ENCODE measurements around the gene BBC3. TPM values are rescaled to one million over a fixed set of nuclear protein-coding genes. Genes with fewer than 3 reads are reported as not detected.

The BBC3 gene, protein sequence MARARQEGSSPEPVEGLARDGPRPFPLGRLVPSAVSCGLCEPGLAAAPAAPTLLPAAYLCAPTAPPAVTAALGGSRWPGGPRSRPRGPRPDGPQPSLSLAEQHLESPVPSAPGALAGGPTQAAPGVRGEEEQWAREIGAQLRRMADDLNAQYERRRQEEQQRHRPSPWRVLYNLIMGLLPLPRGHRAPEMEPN
- total RNA-seq = 16.8 and 33.0 TPM in 2 replicates

DNA sequence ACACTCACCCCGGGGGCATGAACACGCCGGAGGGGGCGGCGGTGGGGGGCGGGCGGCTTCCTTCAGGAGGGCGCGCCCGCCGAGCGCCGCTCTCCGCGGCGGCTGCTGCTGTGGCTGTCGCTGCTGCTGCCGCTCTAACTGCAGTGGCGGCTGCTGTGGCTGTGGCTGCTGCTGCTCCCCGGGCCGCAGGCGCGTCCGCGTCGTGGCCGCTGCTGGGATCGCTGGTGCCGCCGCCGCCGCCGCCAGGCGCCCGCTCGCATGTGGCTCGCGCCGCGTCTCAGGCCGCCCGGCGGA is at the start of gene BBC3:
Gene BBC3 (minus strand): TSS at position 279 of the 294 bp plus-strand sequence. CDS start 2,768 bp downstream, outside the sequence.

DNA sequence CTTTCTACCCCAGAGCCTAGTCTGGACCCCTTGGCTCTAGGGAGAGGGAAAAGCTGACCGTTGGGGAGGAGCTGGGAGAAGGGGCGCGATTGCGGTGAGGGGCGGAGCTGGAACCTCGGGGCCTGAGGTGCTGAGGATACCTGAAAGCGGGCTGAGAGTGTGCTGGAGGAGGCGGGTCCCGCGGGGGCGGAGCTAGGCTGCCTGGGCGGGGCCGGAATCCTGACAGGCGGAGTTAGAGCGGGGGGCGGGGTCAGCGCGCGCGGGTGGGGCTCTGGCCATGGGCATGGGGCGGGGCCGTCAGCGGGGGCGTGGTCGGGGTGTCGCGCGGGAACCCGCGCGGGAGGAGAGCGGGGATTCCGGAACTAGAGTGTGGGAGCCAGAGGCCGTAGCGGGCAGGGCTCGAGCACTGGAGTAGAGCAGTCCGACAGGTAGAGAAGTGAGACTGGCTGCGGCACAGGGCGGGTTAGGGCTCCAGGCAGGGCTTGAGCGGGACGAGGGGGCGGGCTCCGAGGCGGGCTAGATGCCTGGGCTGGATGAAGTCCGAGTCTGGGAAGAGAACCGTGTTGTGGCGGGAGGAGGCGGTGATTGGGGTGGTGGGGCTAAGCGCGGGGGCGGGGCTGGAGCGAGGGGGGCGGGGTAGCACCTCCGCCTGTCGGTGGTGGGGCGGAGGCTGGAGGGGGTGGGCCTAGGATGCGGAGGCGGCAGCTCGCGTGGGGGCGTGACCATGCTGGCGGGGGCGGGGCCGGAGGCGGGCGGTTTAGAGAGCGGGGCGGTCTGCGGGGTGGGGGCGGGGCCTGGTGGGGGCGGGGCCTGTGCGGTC is 43.3 kb upstream of the BBC3 start, which contains the start of gene INAFM1:
Gene INAFM1 (plus strand): TSS at position 815 of the 820 bp plus-strand sequence. CDS start 35 bp downstream, outside the sequence.

DNA sequence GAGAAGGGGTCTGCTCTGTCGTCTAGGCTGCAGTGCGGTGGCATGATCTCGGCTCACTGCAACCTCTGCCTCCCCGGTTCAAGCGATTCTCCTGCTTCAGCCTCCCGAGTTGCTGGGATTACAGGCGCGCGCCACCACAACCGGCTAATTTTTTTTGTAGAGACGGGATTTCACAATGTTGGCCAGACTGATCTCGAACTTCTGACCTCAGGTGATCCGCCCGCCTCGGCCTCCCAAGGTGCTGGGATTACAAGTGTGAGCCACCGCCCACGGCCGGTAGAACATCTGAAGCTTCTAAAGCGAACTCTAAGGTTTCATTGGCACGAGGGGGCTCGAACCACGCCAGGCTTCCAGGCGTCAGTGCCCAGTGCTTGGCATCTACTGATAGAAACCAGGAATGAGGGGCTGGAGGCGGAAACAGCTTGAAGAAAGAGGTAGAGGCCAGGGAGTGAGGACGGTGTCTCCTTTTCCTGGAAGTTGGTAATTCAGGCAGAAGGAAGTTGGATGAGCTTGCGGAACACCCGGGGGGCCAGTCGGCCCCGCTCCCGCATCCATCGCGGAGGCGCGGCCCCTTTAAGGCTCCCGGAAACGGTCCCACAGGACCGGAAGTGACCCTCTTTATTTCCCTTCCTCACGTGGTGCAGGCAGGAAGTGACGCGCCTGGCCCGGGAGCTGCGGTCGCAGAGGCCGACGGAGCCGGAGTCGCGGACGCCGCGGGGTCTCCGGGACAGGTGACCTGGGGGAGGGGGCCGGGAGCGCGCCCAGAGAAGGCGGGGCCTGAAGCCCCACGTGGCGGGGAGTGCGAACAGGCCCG is 25.1 kb upstream of the BBC3 start, which contains the start of gene CCDC9:
Gene CCDC9 (plus strand): TSS at position 647 of the 814 bp plus-strand sequence. CDS start 1,876 bp downstream, outside the sequence.

Small RNA genes within 50 kb of the gene (small RNA-seq; reads per million reads assigned to genes)
- gene MIR3190 = not detected

Other genes with a start within 250 kb of the BBC3 start
- gene NPAS1, start 211.4 kb downstream of the BBC3 start, total RNA-seq = 0.29 and 0.33 TPM in 2 replicates
- gene TMEM160, start 182.6 kb downstream of the BBC3 start, total RNA-seq = 18.0 and 22.5 TPM in 2 replicates
- 26.8 and 27.9 TPM in 2 replicates for gene ZC3H4, start 117.4 kb downstream of the BBC3 start, total RNA-seq
- gene SAE1, start 100.4 kb downstream of the BBC3 start, total RNA-seq = 153 and 194 TPM in 2 replicates
- gene CCDC9, start 25.3 kb upstream of the BBC3 start, total RNA-seq = 4.5 and 5.6 TPM in 2 replicates
- gene INAFM1, start 43.7 kb upstream of the BBC3 start, total RNA-seq = 0.48 and 0.65 TPM in 2 replicates
- gene C5AR1, start 78.7 kb upstream of the BBC3 start, total RNA-seq = not detected in 2 replicates
- gene C5AR2, start 101.0 kb upstream of the BBC3 start, total RNA-seq = not detected in 2 replicates
- 13.7 and 16.7 TPM in 2 replicates for gene DHX34, start 118.1 kb upstream of the BBC3 start, total RNA-seq
- 0.29 TPM in 1 of 2 replicates, not detected in the other for gene MEIS3, start 188.3 kb upstream of the BBC3 start, total RNA-seq
- gene SLC8A2, start 240.7 kb upstream of the BBC3 start, total RNA-seq = not detected in 2 replicates

Data from vein endothelial cell (primary cell).